ENCODE results near the gene SMDT1. TPM values are rescaled to one million over a fixed set of nuclear protein-coding genes. Genes with fewer than 3 reads are reported as not detected.

SMDT1 gene
- total RNA-seq, 1 experiment from 2014 or later, result 18.3 TPM

GRCh38 chr22:42035256-42035655 lies 44.2 kb upstream of the SMDT1 start:
- CTCF ChIA-PET, result no interaction called here

GRCh38 chr22:42039271-42039670 lies 40.2 kb upstream of the SMDT1 start:
- Histone ChIP-seq H3K27me3 (ENCODE audit: low read length) (no peaks in the 10 kb centered on the region), H3K4me3 (ENCODE audit: low read length) (no peak overlapping the region), H4K20me1 (ENCODE audit: low read length) (no peaks in the 10 kb centered on the region), H3F3A (ENCODE audit: low read length, unreplicated experiment) (no peaks in the 10 kb centered on the region), H3K4me1 (ENCODE audit: insufficient read depth, low read length) (no peaks in the 10 kb centered on the region), H3K79me2 (ENCODE audit: low read length) (no peaks in the 10 kb centered on the region), H3K9me2 (replicated peaks; ENCODE audit: low read length) (no peaks in the 10 kb centered on the region), H3K27ac (ENCODE audit: low read length) (no peak overlapping the region), H3K9me3 (ENCODE audit: low read length) (no peaks in the 10 kb centered on the region), H3K4me2 (ENCODE audit: low read length) (no peak overlapping the region), H3K36me3 (ENCODE audit: low read depth, low read length) (no peaks in the 10 kb centered on the region), H2AFZ (ENCODE audit: low read length) (no peak overlapping the region), H3K9ac (ENCODE audit: low read length) (no peak overlapping the region)
- no TSS peak for BruUV-seq (replicated peaks)
- intact Hi-C loops (cut with micrococcal nuclease), result no loop called here
- ATAC-seq, result no peak
- ChIA-PET CTCF (no interaction called here), POLR2A (ENCODE audit: unreplicated experiment) (no interaction called here)
- TF ChIP-seq CTCF (conservative IDR thresholded peaks at IDR 0.05; ENCODE audit: low read depth, low read length), result no peak
- no peak for TF ChIP-seq EZH2 (IDR thresholded peaks at IDR 0.05; ENCODE audit: low read length, unreplicated experiment)
- TF ChIP-seq EZH2phosphoT487 (IDR thresholded peaks at IDR 0.05; ENCODE audit: borderline replicate concordance, low read length), result no peak
- no peak for DNase-seq

More at GRCh38 chr22:42035256-42035655, 44.2 kb upstream of the SMDT1 start:
- no TSS peak for BruUV-seq (replicated peaks)
- Histone ChIP-seq H4K20me1 (ENCODE audit: low read length) (no peaks in the 10 kb centered on the region), H3K79me2 (ENCODE audit: low read length) (no peaks in the 10 kb centered on the region), H2AFZ (ENCODE audit: low read length) (no peak overlapping the region), H3K9me2 (replicated peaks; ENCODE audit: low read length) (no peaks in the 10 kb centered on the region), H3K9ac (ENCODE audit: low read length) (no peak overlapping the region), H3K4me3 (ENCODE audit: low read length) (no peak overlapping the region), H3K4me1 (ENCODE audit: insufficient read depth, low read length) (no peaks in the 10 kb centered on the region), H3K27ac (ENCODE audit: low read length) (no peak overlapping the region), H3F3A (ENCODE audit: low read length, unreplicated experiment) (no peaks in the 10 kb centered on the region), H3K9me3 (ENCODE audit: low read length) (no peaks in the 10 kb centered on the region), H3K27me3 (ENCODE audit: low read length) (no peaks in the 10 kb centered on the region), H3K4me2 (ENCODE audit: low read length) (no peak overlapping the region), H3K36me3 (ENCODE audit: low read depth, low read length) (no peaks in the 10 kb centered on the region)
- no peak for ATAC-seq
- no peak for TF ChIP-seq EZH2phosphoT487 (IDR thresholded peaks at IDR 0.05; ENCODE audit: borderline replicate concordance, low read length)
- no peak for TF ChIP-seq EZH2 (IDR thresholded peaks at IDR 0.05; ENCODE audit: low read length, unreplicated experiment)
- TF ChIP-seq CTCF (conservative IDR thresholded peaks at IDR 0.05; ENCODE audit: low read depth, low read length), result no peak
- intact Hi-C loops (cut with micrococcal nuclease), result no loop called here
- DNase-seq, result no peak
- POLR2A ChIA-PET (ENCODE audit: unreplicated experiment), result interaction anchor here (0.6 kb wide), 1 partner anchor 980 kb away, joined by 3 read pairs; no protein-coding TSS in a partner anchor

GRCh38 chr22:42041784-42042183 lies 37.7 kb upstream of the SMDT1 start:
- Histone ChIP-seq H3K4me1 (ENCODE audit: insufficient read depth, low read length) (no peaks in the 10 kb centered on the region), H3K9me2 (replicated peaks; ENCODE audit: low read length) (no peaks in the 10 kb centered on the region), H3K4me2 (ENCODE audit: low read length) (no peak overlapping the region), H3F3A (ENCODE audit: low read length, unreplicated experiment) (no peaks in the 10 kb centered on the region), H2AFZ (ENCODE audit: low read length) (no peak overlapping the region), H4K20me1 (ENCODE audit: low read length) (no peaks in the 10 kb centered on the region), H3K79me2 (ENCODE audit: low read length) (no peaks in the 10 kb centered on the region), H3K9ac (ENCODE audit: low read length) (no peak overlapping the region), H3K27me3 (ENCODE audit: low read length) (no peaks in the 10 kb centered on the region), H3K9me3 (ENCODE audit: low read length) (no peaks in the 10 kb centered on the region), H3K27ac (ENCODE audit: low read length) (no peak overlapping the region), H3K36me3 (ENCODE audit: low read depth, low read length) (no peaks in the 10 kb centered on the region), H3K4me3 (ENCODE audit: low read length) (no peak overlapping the region)
- intact Hi-C loops (cut with micrococcal nuclease), result no loop called here
- ATAC-seq (no peak), DNase-seq (no peak)
- BruUV-seq (replicated peaks), result no TSS peak
- CTCF ChIA-PET, result no interaction called here
- TF ChIP-seq CTCF (conservative IDR thresholded peaks at IDR 0.05; ENCODE audit: low read depth, low read length) (no peak), EZH2 (IDR thresholded peaks at IDR 0.05; ENCODE audit: low read length, unreplicated experiment) (no peak), EZH2phosphoT487 (IDR thresholded peaks at IDR 0.05; ENCODE audit: borderline replicate concordance, low read length) (no peak)
- POLR2A ChIA-PET (ENCODE audit: unreplicated experiment), result no interaction called here

All from PC-3 (cell line).